Mucosa of descending colon (tissue), 3 donors: ENCODE results near the gene HSPA1A. TPM values are rescaled to one million over a fixed set of nuclear protein-coding genes. Genes with fewer than 3 reads are reported as not detected.

Experiments used
- ATAC-seq: fragments of 200-7000 bp; cut with Tn5 transposase; one replicate; pipeline ENCODE4 v1.9.1; 2020; ENCODE audit warnings: mild to moderate bottlenecking, moderate library complexity
- DNase-seq, 3 donors: peaks; one replicate each; pipeline ENCODE4 v3.0.0-alpha.2; 2020
- H3K36me3 ChIP-seq: fragments of 200-600 bp; one replicate; pipeline ENCODE4 v1.8.0; 2021; ENCODE audit warnings: low read depth, mild to moderate bottlenecking
- H3K4me1 ChIP-seq: fragments of 200-600 bp; one replicate; pipeline ENCODE4 v1.8.0; 2021; ENCODE audit warnings: low read depth, mild to moderate bottlenecking
- H3K4me3 ChIP-seq: fragments of 200-600 bp; one replicate; pipeline ENCODE4 v1.8.0; 2021; ENCODE audit warnings: mild to moderate bottlenecking
- H3K9me3 ChIP-seq: fragments of 200-600 bp; one replicate; pipeline ENCODE4 v1.8.0; 2021; ENCODE audit warnings: mild to moderate bottlenecking
- CTCF ChIP-seq: fragments of 200-600 bp; IDR thresholded peaks from one replicate; pipeline ENCODE4 v1.8.0; 2022; ENCODE audit warnings: antibody characterized with exemption, mild to moderate bottlenecking
- intact Hi-C, 2 donors: fragments of 100-400 bp; cut with DNase I in 1 of 2; cut with micrococcal nuclease in 1 of 2; formaldehyde crosslinking; loops; one replicate each; pipeline versions ENCODE4 v1.11.0 to v1.11.1; 2022; cut with DNase I, micrococcal nuclease
- total RNA-seq, 3 donors: library from RNA; stranded (reverse); fragmentation: NEBNext Ultra II Directional in 2 of 3; extraction: Animal tissue kit (Norgen Biotek cat#: 25700) in 2 of 3; gene quantifications; one replicate each; pipeline versions ENCODE4 v1.2.1 to v1.2.4, GENCODE V29; 2021 to 2023
- donor health status: DM: no; HTN: no; CAD: no; lungs with moderate emphysema.
- donor health status: DM: no; HTN: no; CAD: no.
- donor health status: DM: no; HTN: yes; CAD: no.

Gene HSPA1A
- total RNA-seq, 3 donors from 2014 or later: 73.6 to 274 (median 107) TPM

GRCh38 chr6:31775633-31776484 is 39.5 kb upstream of the HSPA1A start:
- intact Hi-C loops: no loop called here
- ATAC-seq (peak; percentile 4), DNase-seq (peak in 1 of 3 donors; percentile 50)
- Histone ChIP-seq H3K36me3 (no peaks in the 10 kb centered on the region), H3K4me3 (no peak overlapping the region), H3K9me3 (no peaks in the 10 kb centered on the region), H3K4me1 (peaks cover 34% of the 10 kb centered on the region)
- TF ChIP-seq CTCF: no peak

GRCh38 chr6:31776485-31776988 is 38.8 kb upstream of the HSPA1A start:
- H3K9me3 ChIP-seq: no peaks in the 10 kb centered on the region
- intact Hi-C loops: no loop called here
- no peak for DNase-seq
- peaks cover 34% of the 10 kb centered on the region for H3K4me1 ChIP-seq
- no peak overlapping the region for H3K4me3 ChIP-seq
- peak; percentile 20 for ATAC-seq
- no peaks in the 10 kb centered on the region for H3K36me3 ChIP-seq
- TF ChIP-seq CTCF: no peak

- intact Hi-C loops: no loop called here
- Histone ChIP-seq H3K36me3 (no peaks in the 10 kb centered on the region), H3K4me3 (no peak within 1 kb of the TSS), H3K4me1 (peaks cover 34% of the 10 kb centered on the region), H3K9me3 (no peaks in the 10 kb centered on the region)
- ATAC-seq: peak; percentile 83
- TF ChIP-seq CTCF: no peak
- DNase-seq: peak; percentile 81 to 91 (median 84)
Measured at GRCh38 chr6:31776989-31777666, 38.2 kb upstream of the HSPA1A start, which contains the start of gene VWA7. Gene VWA7, minus strand, starts transcription at chr6:31777328. Its CDS starts 549 bp downstream, at chr6:31776779.

- no peak for ATAC-seq
- peaks cover 31% of the 10 kb centered on the region for H3K4me1 ChIP-seq
- TF ChIP-seq CTCF: no peak
- H3K9me3 ChIP-seq: no peaks in the 10 kb centered on the region
- no peak overlapping the region for H3K4me3 ChIP-seq
- intact Hi-C loops: no loop called here
- no peaks in the 10 kb centered on the region for H3K36me3 ChIP-seq
- DNase-seq: no peak
Measured at GRCh38 chr6:31777667-31778050, 37.7 kb upstream of the HSPA1A start.

GRCh38 chr6:31778193-31778592 is 37.1 kb upstream of the HSPA1A start:
- Histone ChIP-seq H3K4me3 (no peak overlapping the region), H3K36me3 (no peaks in the 10 kb centered on the region), H3K9me3 (no peaks in the 10 kb centered on the region), H3K4me1 (peaks cover 29% of the 10 kb centered on the region)
- DNase-seq (no peak), ATAC-seq (no peak)
- no peak for TF ChIP-seq CTCF
- intact Hi-C loops: no loop called here
